Choroid plexus epithelial cell (primary cell): ENCODE results near the gene TNS1.
A peak's percentile ranks its signal among the peaks of the same experiment; 100 is the strongest.
"Not testable (repeated sequence)": the region's sequence is repeated elsewhere in the genome, so short reads cannot be mapped to it uniquely, and the experiment has no call there.

Experiments used
- DNase-seq: peaks from one replicate; pipeline ENCODE4 v3.0.0-alpha.2; 2010; ENCODE audit warnings: low read depth
- H3K4me3 ChIP-seq: 2 replicates; pipeline ENCODE4 v1.5.1; 2011; ENCODE audit warnings: low read depth, mild to moderate bottlenecking, control low read depth, low read length, moderate library complexity
- TF ChIP-seq, protein P1 (sequence below): conservative IDR thresholded peaks from 2 replicates; pipeline ENCODE4 v1.5.1; 2011; ENCODE audit warnings: low read depth, mild to moderate bottlenecking, control low read depth, inconsistent platforms, low read length, moderate library complexity

Gene TNS1

DNA sequence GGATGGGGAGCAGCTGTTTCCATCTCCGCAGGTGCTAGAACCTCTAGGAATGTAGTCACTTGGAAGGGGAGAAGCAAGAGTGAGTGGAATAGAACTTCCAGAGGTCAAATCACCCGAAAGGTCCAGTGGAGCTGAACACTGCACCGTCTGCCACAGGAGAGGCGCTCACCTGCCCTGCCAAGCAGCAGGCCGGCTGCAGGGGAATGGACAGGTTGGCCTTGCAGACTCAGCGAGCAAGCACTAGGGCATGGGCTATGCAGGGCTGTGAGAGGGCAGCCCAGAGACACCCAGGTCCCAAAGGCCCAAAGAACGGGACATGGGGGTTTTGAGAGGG lies 214.2 kb downstream of the TNS1 start:
- H3K4me3 ChIP-seq, result no peak overlapping the region
- no peak for DNase-seq
- TF ChIP-seq, protein P1, sequence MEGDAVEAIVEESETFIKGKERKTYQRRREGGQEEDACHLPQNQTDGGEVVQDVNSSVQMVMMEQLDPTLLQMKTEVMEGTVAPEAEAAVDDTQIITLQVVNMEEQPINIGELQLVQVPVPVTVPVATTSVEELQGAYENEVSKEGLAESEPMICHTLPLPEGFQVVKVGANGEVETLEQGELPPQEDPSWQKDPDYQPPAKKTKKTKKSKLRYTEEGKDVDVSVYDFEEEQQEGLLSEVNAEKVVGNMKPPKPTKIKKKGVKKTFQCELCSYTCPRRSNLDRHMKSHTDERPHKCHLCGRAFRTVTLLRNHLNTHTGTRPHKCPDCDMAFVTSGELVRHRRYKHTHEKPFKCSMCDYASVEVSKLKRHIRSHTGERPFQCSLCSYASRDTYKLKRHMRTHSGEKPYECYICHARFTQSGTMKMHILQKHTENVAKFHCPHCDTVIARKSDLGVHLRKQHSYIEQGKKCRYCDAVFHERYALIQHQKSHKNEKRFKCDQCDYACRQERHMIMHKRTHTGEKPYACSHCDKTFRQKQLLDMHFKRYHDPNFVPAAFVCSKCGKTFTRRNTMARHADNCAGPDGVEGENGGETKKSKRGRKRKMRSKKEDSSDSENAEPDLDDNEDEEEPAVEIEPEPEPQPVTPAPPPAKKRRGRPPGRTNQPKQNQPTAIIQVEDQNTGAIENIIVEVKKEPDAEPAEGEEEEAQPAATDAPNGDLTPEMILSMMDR, result no peak

DNA sequence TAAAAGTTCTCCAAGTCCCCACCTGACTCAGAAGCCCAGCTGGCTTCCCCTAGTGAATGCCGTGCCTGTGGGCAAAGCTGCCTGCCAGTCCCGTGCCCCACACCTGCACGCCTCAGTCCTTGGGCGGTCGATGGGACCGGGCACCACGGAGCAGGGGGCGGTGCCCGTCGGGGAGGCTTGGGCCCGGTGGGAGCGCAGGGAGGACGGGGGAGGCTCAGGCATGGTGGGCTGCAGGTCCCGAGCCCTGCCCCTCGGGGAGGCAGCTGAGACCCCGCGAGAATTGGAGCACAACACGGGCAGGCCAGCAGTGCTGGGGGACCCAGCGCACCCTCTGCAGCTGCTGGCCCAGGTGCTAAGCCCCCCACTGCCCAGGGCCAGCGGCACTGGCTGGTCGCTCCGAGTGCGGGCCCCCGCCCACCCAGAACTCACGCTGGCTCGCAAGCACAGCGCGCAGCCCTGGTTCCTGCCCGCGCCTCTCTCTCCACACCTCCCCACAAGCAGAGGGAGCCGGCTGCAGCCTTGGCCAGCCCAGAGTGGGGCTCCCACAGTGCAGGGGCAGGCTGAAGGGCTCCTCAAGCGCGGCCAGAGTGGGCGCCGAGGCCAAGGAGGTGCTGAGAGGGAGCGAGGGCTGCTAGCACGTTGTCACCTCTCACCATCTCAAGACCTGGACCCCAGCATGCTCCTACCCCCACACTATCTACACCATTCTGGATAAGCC lies 215.5 kb downstream of the TNS1 start:
- no peak for DNase-seq
- TF ChIP-seq, protein P1, result no peak
- H3K4me3 ChIP-seq, result no peak overlapping the region

DNA sequence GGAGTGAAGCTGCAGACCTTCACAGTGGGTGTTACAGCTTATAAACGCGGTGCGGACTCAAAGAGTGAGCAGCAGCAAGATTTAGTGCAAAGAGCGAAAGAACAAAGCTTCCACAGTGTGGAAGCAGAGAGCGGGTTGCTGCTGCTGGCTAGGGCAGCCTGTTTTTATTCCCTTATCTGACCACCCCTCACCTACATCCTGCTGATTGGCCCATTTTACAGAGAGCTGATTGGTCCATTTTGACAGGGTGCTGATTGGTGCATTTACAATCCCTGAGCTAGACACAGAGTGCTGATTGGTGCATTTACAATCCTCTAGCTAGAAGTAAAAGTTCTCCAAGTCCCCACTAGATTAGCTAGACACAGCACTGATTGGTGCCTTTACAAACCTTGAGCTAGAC lies 216.2 kb downstream of the TNS1 start:
- DNase-seq, H3K4me3 ChIP-seq: not testable (repeated sequence)

DNA sequence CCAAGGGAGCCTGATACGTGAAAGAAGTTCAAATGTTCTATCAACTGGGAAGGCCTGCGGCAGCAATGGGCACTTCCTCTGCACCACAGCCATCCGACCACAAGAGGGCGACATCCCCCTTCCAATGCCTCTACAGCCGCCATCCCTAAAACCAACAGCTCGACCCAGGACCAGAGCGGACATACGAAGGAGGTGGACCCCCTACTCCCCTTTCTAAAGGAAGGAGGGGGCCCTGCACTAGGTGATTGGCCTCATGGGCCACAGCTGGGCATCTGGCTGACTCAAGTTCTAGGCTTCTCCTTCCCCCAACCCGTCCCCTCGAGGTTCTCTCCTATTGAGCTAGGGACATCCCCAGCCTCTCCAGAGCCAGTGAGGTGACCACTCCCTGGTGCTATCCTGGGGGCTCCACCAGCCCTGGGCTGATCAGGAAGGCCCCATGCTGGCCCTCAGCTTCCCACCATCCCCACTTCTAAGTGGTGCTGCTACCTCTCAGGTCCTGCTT lies 217.2 kb downstream of the TNS1 start:
- H3K4me3 ChIP-seq, result no peak overlapping the region
- peak; percentile 76 for DNase-seq
- TF ChIP-seq, protein P1, result peak; percentile 97

DNA sequence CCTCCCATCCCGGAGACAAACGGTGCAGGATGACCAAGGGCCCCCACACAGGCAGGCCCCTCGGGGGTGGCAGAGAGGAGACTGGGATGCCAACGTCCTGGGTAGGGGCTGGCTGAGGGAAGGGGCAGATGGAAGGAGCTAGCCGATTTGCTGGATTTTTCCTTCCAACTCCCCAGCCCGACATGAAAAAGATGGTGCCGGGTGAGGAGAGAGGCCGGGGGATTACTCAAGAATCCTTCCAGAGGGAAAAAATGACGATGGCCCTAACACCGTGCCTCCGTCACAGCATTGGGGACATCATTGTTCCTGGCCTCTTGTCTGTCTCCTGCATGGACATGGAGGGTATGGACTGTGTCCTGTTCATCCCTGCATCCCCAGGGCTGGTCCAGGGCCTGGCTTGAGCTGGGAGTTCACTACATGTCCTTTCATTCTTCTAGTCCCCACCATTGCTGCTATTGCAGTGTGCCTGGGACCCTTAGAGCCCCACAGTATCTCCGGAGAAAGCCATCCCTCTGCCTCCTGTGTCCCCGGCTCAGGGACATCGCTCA lies 217.7 kb downstream of the TNS1 start:
- TF ChIP-seq, protein P1, result no peak
- H3K4me3 ChIP-seq, result no peak overlapping the region

DNA sequence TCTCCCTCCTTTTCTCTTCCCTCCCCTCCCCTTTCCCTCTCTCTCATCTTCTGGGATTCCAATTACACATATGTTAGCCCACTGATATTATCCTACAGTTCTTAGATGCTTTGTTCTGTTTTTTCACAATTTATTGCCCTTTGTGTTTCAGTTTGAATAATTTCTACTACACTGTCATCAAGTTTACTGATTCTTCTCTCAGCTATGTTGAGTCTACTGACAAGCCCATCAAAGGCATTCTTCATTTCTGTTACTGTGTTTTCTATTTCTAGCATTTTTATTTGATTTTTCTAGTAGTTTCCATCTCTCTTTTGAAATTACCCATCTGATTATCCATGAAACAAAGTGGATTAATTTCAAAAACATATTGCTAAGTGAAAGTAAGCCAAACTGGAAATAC lies 219.6 kb downstream of the TNS1 start:
- no peak for DNase-seq
- TF ChIP-seq, protein P1, result no peak
- no peak overlapping the region for H3K4me3 ChIP-seq

More for the DNA sequence above, 217.7 kb downstream of the TNS1 start:
- DNase-seq, result no peak

DNA sequence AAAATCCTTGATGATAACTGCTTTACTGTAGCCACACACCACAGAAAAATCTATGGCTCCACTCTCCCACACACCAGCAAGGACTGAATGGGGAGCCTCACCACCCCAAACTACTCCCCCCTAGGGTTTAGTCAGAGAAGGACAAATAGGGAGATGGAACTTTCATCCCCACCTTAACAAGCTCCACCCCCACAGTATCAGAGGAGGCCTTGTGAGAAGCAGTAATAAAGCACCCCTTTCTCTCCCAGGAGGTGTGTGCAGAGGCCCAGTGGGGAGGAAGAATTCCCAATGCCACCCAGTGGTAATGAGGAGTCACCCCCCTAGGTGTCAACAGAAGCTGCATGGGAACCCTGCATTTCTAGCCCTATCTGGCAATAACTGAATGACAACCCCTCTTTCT lies 224.9 kb downstream of the TNS1 start:
- DNase-seq, result no peak
- H3K4me3 ChIP-seq, result no peak overlapping the region
- TF ChIP-seq, protein P1, result no peak
